Skeletal muscle satellite cell (primary cell): ENCODE data around the gene FGF22.
A peak's percentile ranks its signal among the peaks of the same experiment; 100 is the strongest.

ENCODE experiments used
- H3K27me3 ChIP-seq: 2 replicates; pipeline ENCODE4 v1.7.0; 2013; ENCODE audit warnings: low read length; ENCODE audit not compliant: control insufficient read depth, insufficient read depth
- H3K36me3 ChIP-seq: 2 replicates; pipeline ENCODE4 v1.7.0; 2013; ENCODE audit warnings: mild to moderate bottlenecking, control low read depth, low read length; ENCODE audit not compliant: insufficient read depth
- H3K4me1 ChIP-seq: 2 replicates; pipeline ENCODE4 v1.7.0; 2013; ENCODE audit warnings: low read length; ENCODE audit not compliant: control insufficient read depth, insufficient read depth
- H3K4me2 ChIP-seq: 2 replicates; pipeline ENCODE4 v1.7.0; 2013; ENCODE audit warnings: mild to moderate bottlenecking, low read length
- H3K4me3 ChIP-seq: 2 replicates; pipeline ENCODE4 v1.7.0; 2013; ENCODE audit warnings: low read length
- H3K9ac ChIP-seq: 2 replicates; pipeline ENCODE4 v1.7.0; 2013; ENCODE audit warnings: mild to moderate bottlenecking, low read depth, low read length, moderate library complexity
- H3K9me3 ChIP-seq: replicated peaks from 2 replicates; pipeline ENCODE4 v1.7.0; 2013; ENCODE audit warnings: mild to moderate bottlenecking, control low read depth, low read length

The FGF22 gene

DNA sequence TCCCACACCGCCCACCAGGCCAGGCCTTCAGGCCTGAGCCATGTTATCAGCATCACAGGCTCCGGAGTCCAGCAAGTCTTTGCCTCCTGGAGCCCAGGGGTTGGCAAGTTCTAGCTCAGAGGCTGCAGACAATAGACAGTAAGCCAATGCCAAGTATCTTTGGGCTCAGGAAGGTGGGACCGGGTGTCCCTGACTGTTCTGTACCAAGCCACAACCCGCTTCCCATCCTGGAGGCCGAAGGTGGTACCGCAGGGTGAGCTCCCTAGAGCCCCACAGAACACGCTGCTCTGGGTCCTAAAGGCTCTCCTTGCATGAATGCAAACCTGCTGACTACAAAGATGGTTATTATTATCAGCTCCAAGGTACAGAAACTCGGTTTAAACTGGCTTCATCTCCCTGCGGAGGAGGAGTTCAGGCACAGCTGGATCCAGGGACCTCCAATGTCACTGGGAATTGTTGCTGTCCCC, 31.0 kb downstream of the FGF22 start:
- no peak overlapping the region for H3K4me3 ChIP-seq
- H3K4me2 ChIP-seq = no peak overlapping the region
- H3K27me3 ChIP-seq = no peaks in the 10 kb centered on the region
- H3K36me3 ChIP-seq = no peaks in the 10 kb centered on the region
- no peaks in the 10 kb centered on the region for H3K9me3 ChIP-seq
- peaks cover 5% of the 10 kb centered on the region for H3K4me1 ChIP-seq
- no peak overlapping the region for H3K9ac ChIP-seq

GRCh38 chr19:674282-675151, 34.8 kb downstream of the FGF22 start:
- Histone ChIP-seq H3K36me3 (peaks cover 7% of the 10 kb centered on the region), H3K9ac (no peak overlapping the region), H3K4me3 (no peak overlapping the region), H3K27me3 (no peaks in the 10 kb centered on the region), H3K4me1 (peaks cover 25% of the 10 kb centered on the region), H3K4me2 (no peak overlapping the region), H3K9me3 (no peaks in the 10 kb centered on the region)

DNA sequence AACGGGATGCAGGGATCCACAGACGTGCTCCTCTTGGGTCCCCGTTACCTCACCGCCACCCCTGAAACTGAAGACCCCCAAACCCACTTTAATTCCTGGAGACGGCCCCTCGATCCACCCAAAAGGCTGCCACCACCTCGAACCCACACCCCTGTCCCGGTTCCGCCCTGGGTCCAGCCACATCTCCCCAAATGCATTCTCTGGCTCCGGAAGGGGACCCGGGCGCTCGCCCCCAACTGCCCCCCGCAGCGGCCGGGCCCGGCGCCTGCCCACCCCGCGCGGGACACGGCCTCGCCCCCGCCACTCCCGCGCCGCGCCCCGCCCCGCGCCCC, 36.3 kb downstream of the FGF22 start:
- H3K4me3 ChIP-seq = peak overlapping the region; percentile 96
- peak overlapping the region; percentile 97 for H3K9ac ChIP-seq
- H3K36me3 ChIP-seq = peaks cover 7% of the 10 kb centered on the region
- H3K4me1 ChIP-seq = peaks cover 30% of the 10 kb centered on the region
- no peaks in the 10 kb centered on the region for H3K9me3 ChIP-seq
- H3K4me2 ChIP-seq = peak overlapping the region; percentile 100
- H3K27me3 ChIP-seq = no peaks in the 10 kb centered on the region

GRCh38 chr19:676339-677105, 36.8 kb downstream of the FGF22 start, which contains the start of gene FSTL3:
Gene FSTL3 (plus strand): TSS chr19:676392. CDS start chr19:676424, 32 bp downstream.
- no peaks in the 10 kb centered on the region for H3K9me3 ChIP-seq
- H3K4me3 ChIP-seq = peak within 1 kb of the TSS; percentile 96
- H3K27me3 ChIP-seq = no peaks in the 10 kb centered on the region
- H3K4me2 ChIP-seq = peak within 1 kb of the TSS; percentile 100
- peaks cover 30% of the 10 kb centered on the region for H3K4me1 ChIP-seq
- H3K36me3 ChIP-seq = peaks cover 11% of the 10 kb centered on the region
- H3K9ac ChIP-seq = peak within 1 kb of the TSS; percentile 97

GRCh38 chr19:677201-677600, 37.5 kb downstream of the FGF22 start:
- H3K9ac ChIP-seq = peak overlapping the region; percentile 97
- peak overlapping the region; percentile 96 for H3K4me3 ChIP-seq
- H3K36me3 ChIP-seq = peaks cover 17% of the 10 kb centered on the region
- H3K27me3 ChIP-seq = no peaks in the 10 kb centered on the region
- H3K4me1 ChIP-seq = peaks cover 30% of the 10 kb centered on the region
- H3K4me2 ChIP-seq = peak overlapping the region; percentile 100
- no peaks in the 10 kb centered on the region for H3K9me3 ChIP-seq

DNA sequence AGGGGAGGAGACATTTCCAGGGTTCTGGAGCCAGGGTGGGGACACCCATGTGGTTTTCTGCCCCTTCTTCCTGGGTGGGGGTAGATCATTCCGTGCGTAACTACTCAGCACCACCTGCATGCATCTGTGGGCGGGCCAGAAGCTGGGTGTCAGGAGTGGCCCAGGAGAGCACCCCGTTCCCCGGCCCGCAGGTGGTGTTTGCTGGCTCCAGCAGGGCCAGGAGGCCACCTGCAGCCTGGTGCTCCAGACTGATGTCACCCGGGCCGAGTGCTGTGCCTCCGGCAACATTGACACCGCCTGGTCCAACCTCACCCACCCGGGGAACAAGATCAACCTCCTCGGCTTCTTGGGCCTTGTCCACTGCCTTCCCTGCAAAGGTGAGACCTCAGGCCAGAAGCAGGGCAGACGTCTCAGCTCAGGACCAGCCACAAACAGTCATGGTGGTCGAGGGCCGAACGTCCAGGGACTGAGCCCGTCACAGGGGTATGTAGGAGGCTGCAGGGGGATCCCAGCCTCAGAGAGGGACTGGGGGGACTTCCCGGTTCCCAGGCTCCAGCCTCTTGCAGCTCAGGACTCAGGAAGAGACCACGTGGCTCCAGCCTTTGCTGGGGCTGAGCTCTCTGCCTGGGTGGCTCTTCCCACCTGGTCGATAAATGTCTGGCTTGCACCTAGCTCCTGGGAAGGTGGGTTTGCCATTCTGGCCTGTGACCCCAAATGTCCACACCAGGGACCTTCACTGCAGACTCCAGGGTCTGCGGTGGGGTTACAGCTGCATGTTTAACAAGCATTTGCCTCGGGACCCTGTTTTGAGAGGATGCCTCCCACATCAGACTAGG, 38.1 kb downstream of the FGF22 start:
- no peaks in the 10 kb centered on the region for H3K9me3 ChIP-seq
- no peaks in the 10 kb centered on the region for H3K27me3 ChIP-seq
- peaks cover 30% of the 10 kb centered on the region for H3K4me1 ChIP-seq
- H3K4me2 ChIP-seq = peak overlapping the region; percentile 100
- peak overlapping the region; percentile 97 for H3K9ac ChIP-seq
- H3K36me3 ChIP-seq = peaks cover 23% of the 10 kb centered on the region
- peak overlapping the region; percentile 96 for H3K4me3 ChIP-seq

GRCh38 chr19:678791-679388, 39.2 kb downstream of the FGF22 start:
- peaks cover 30% of the 10 kb centered on the region for H3K4me1 ChIP-seq
- peaks cover 25% of the 10 kb centered on the region for H3K36me3 ChIP-seq
- no peaks in the 10 kb centered on the region for H3K27me3 ChIP-seq
- H3K4me3 ChIP-seq = peak overlapping the region; percentile 88
- H3K9me3 ChIP-seq = no peaks in the 10 kb centered on the region
- H3K9ac ChIP-seq = peak overlapping the region; percentile 73
- peak overlapping the region; percentile 100 for H3K4me2 ChIP-seq

DNA sequence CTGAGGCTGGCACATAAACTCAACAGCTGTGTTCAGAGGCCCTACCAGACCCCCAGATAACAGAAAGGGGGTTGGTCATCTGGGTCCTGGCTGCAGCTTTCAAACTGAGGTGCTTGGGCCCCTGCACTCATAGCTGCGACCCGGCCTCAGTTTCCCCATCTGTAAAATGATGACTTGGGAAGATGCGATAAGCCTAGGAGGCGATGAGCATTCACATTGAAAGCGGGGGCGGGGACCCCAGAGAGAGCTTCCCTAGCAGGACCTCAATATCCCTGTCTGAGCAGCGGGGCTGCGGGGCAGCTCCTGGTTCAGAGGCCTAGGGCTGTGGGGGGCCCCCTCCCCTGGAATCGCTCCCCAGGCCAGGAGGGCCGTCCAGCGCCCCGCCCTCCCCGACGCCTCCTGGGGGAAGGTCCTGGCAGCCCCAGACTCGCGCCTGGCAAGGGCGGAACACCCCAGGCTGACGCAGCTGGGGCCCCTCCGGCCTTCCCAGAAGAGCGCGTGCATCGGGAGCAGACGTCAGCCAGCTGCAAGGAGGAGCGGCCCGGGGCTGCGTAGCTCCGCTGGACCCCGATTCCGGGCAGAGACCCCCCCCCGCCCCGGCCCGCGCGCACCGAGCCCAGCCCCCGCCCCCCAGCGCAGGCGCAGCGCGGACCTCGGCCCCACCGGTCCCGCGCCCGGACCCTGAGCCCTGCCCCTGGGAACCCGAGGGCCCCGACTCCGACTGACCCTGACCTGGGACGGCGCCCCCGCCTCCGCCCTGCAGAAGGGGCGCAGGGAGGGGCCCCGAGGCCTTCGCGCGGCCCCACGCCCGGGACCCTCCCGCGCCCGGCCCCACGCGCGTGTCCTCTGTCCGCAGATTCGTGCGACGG, 40.0 kb downstream of the FGF22 start:
- Histone ChIP-seq H3K4me2 (peak overlapping the region; percentile 100), H3K9me3 (no peaks in the 10 kb centered on the region), H3K4me3 (peak overlapping the region; percentile 88), H3K27me3 (no peaks in the 10 kb centered on the region), H3K36me3 (peaks cover 25% of the 10 kb centered on the region), H3K9ac (peak overlapping the region; percentile 90), H3K4me1 (peaks cover 30% of the 10 kb centered on the region)

DNA sequence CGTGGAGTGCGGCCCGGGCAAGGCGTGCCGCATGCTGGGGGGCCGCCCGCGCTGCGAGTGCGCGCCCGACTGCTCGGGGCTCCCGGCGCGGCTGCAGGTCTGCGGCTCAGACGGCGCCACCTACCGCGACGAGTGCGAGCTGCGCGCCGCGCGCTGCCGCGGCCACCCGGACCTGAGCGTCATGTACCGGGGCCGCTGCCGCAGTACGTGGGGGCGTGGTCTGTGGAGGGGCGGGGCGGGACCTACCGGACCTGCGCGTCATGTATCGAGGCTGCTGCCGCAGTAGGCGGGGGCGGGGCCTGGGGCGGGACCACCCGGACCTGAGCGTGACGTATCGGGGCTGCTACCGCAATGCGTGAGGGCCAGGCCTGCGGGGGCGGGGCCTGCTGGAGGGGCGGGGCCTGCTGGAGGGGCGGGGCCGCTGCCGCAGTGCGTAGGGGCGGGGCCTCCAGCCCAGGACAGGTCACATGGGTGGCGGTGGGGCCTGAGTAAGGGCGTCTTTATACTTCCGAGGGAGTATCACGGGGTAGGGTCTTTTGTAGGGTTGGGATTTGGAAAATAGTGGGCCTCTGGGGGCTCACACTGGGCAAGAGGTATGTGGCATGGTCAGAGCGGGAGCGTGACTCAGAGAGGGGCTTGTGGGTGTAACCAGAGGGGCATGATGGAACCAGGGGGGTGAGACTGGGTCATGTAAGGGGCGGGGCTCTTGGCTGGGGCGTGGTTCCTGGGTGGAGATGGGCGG, 40.8 kb downstream of the FGF22 start:
- peak overlapping the region; percentile 88 for H3K4me3 ChIP-seq
- H3K27me3 ChIP-seq = no peaks in the 10 kb centered on the region
- peaks cover 25% of the 10 kb centered on the region for H3K36me3 ChIP-seq
- H3K4me2 ChIP-seq = peak overlapping the region; percentile 100
- H3K9me3 ChIP-seq = no peaks in the 10 kb centered on the region
- H3K4me1 ChIP-seq = peaks cover 27% of the 10 kb centered on the region
- H3K9ac ChIP-seq = peak overlapping the region; percentile 90
